ENCODE data around the gene E2F1. TPM values are rescaled to one million over a fixed set of nuclear protein-coding genes. Genes with fewer than 3 reads are reported as not detected.

The E2F1 gene
- total and polyA plus RNA-seq, 2 of the 4 experiments (the other 2 are of a cell fraction), result 10.9 to 14.0 TPM

- Histone ChIP-seq H3K23ac (ENCODE audit: low read depth, low read length) (peak within 1 kb of the TSS; percentile 85), H3K4me1 (ENCODE audit: control insufficient read depth, insufficient read depth, low read length) (peaks cover 18% of the 10 kb centered on the region), H3K4me3 (ENCODE audit: insufficient read depth, low read depth, low read length) (peak within 1 kb of the TSS; percentile 43), H3K56ac (ENCODE audit: extremely low read depth, insufficient read depth, low read length) (peak within 1 kb of the TSS; percentile 76), H3K9me3 (ENCODE audit: control insufficient read depth, insufficient read depth, low read length) (peaks cover 3% of the 10 kb centered on the region), H2BK120ac (ENCODE audit: low read depth, low read length) (peak within 1 kb of the TSS; percentile 74), H2BK15ac (ENCODE audit: low read depth, low read length) (peak within 1 kb of the TSS; percentile 74; the same call in 1 of the 3 replicates), H3K27me3 (ENCODE audit: control insufficient read depth, insufficient read depth, low read length) (no peaks in the 10 kb centered on the region; the same call in 1 of the 2 replicates), H3K4me2 (ENCODE audit: low read depth, low read length) (peak within 1 kb of the TSS; percentile 80), H2BK20ac (ENCODE audit: low read depth, low read length) (peak within 1 kb of the TSS; percentile 21; the same call in 1 of the 2 replicates), H4K5ac (ENCODE audit: low read depth, low read length) (peak within 1 kb of the TSS; percentile 94), H2AK5ac (ENCODE audit: low read depth, low read length) (peak within 1 kb of the TSS; percentile 94), H3K14ac (replicated peaks; ENCODE audit: low read depth, low read length) (peak within 1 kb of the TSS; percentile 70), H3K27ac (ENCODE audit: insufficient read depth, low read length) (peak within 1 kb of the TSS; percentile 81), H4K91ac (ENCODE audit: insufficient read depth, low read depth, low read length) (peak within 1 kb of the TSS; percentile 84), H2AK9ac (replicated peaks; ENCODE audit: low read depth, low read length, poor library complexity) (peak within 1 kb of the TSS; percentile 74), H4K8ac (ENCODE audit: low read depth in 2 of 2, low read length in 2 of 2) (peak within 1 kb of the TSS; percentile 97 to 100), H3K9me1 (ENCODE audit: insufficient read depth, low read length) (peaks cover 7% of the 10 kb centered on the region; the same call in 1 of the 2 replicates), H4K20me1 (ENCODE audit: insufficient read depth, low read length) (no peaks in the 10 kb centered on the region), H3K9ac (ENCODE audit: low read depth, low read length) (peak within 1 kb of the TSS; percentile 72), H3K18ac (ENCODE audit: low read depth, low read length) (peak within 1 kb of the TSS; percentile 38), H3K4ac (ENCODE audit: low read depth, low read length) (peak within 1 kb of the TSS; percentile 90), H3K79me1 (ENCODE audit: low read depth in 1 of 2, low read length in 2 of 2) (peaks cover 12 to 33% of the 10 kb centered on the region in 2 experiments; a peak in 3 of 4 replicates), H3K36me3 (ENCODE audit: control insufficient read depth, insufficient read depth, low read length) (no peaks in the 10 kb centered on the region; the same call in 1 of the 2 replicates), H2AFZ (replicated peaks; ENCODE audit: low read length, poor library complexity) (peak within 1 kb of the TSS; percentile 99), H2BK5ac (ENCODE audit: low read depth, low read length, poor library complexity, severe bottlenecking) (peak within 1 kb of the TSS; percentile 49)
- ATAC-seq (ENCODE audit: low read depth) (peak; percentile 84), DNase-seq (peak; percentile 76)
- dilution Hi-C loops (cut with HindIII; ENCODE audit: low sequenced_read_pairs, unreplicated experiment), result no loop called here
- BruUV-seq (replicated peaks), result no TSS peak
- TF ChIP-seq RCOR1 (IDR thresholded peaks at IDR 0.05; ENCODE audit: insufficient replicate concordance, low read length) (no peak), SMC3 (IDR thresholded peaks at IDR 0.05; ENCODE audit: low read depth, low read length) (peak; percentile 77), RAD21 (IDR thresholded peaks at IDR 0.05; ENCODE audit: low read length) (peak; percentile 69), NFE2L2 (IDR thresholded peaks at IDR 0.05; ENCODE audit: low read depth, low read length) (no peak), MAZ (IDR thresholded peaks at IDR 0.05; ENCODE audit: borderline replicate concordance, low read depth, low read length) (peak; percentile 34; the same call in 1 of the 2 replicates), ELK1 (IDR thresholded peaks at IDR 0.05; ENCODE audit: borderline replicate concordance, low read depth, low read length) (no peak), CTCF (conservative IDR thresholded peaks at IDR 0.05; ENCODE audit: low read depth, low read length) (peak; percentile 87)
- in situ Hi-C loops (cut with MboI; ENCODE audit: low sequenced_read_pairs), result no loop called here
- ChIA-PET POLR2A (ENCODE audit: unreplicated experiment) (interaction anchor here (0.6 kb wide), 1 partner anchor 260 kb away, joined by 3 read pairs; no protein-coding TSS in a partner anchor), CTCF (interaction anchor here (0.8 kb wide), 2 partner anchors 79 to 259 kb away, joined by 3 read pairs; no protein-coding TSS in a partner anchor)
- intact Hi-C loops (cut with micrococcal nuclease), result loop anchor here (2.0 to 5.0 kb wide), 3 partner anchors 64 to 275 kb away; partner anchors contain the start of genes ACTL10 and CHMP4B
- WGBS, 2 experiments (ENCODE audit: extremely low coverage in 2 of 2, insufficient read length in 1 of 2), result 8% methylated on average over 39 of the region's 57 CpGs; no CpG with 5 or more reads in 1 of the 2 experiments
Observed at GRCh38 chr20:33731693-33732165, 45.5 kb upstream of the E2F1 start, which contains the start of gene ZNF341. Gene ZNF341 (plus strand): TSS chr20:33731996. CDS start chr20:33732022, 26 bp downstream.
